Natural killer cell (primary cell): ENCODE results near the gene TMEM14C. TPM values are rescaled to one million over a fixed set of nuclear protein-coding genes. Genes with fewer than 3 reads are reported as not detected.

ENCODE experiments used
- ATAC-seq, 3 donors: fragments of 150-1000 bp in 2 of 3; fragments of 200-7000 bp in 1 of 3; cut with Tn5 transposase; 1 replicate in 1 of 3; 2 replicates in 2 of 3; pipeline ENCODE4 v1.10.0; 2021; ENCODE audit warnings: mild to moderate bottlenecking in 2 of 3, moderate library complexity in 2 of 3
- DNase-seq, 2 donors: peaks; one replicate each; pipeline versions ENCODE4 v3.0.0 to v3.0.0-alpha.2; 2013 to 2021; ENCODE audit warnings: mixed read lengths in 1 of 2
- H3K27ac ChIP-seq: one replicate; pipeline ENCODE4 v1.5.1; 2013; ENCODE audit warnings: mild to moderate bottlenecking, low read length
- H3K27me3 ChIP-seq: one replicate; pipeline ENCODE4 v1.6.1; 2013; ENCODE audit warnings: low read length; ENCODE audit not compliant: control insufficient read depth, insufficient read depth
- H3K36me3 ChIP-seq: one replicate; pipeline ENCODE4 v1.6.1; 2013; ENCODE audit warnings: low read length; ENCODE audit not compliant: control insufficient read depth, insufficient read depth
- H3K4me1 ChIP-seq: one replicate; pipeline ENCODE4 v1.6.1; 2013; ENCODE audit warnings: low read length; ENCODE audit not compliant: control insufficient read depth, insufficient read depth
- H3K4me3 ChIP-seq: one replicate; pipeline ENCODE4 v1.5.1; 2013; ENCODE audit warnings: low read length
- H3K9me3 ChIP-seq: one replicate; pipeline ENCODE4 v1.6.1; 2013; ENCODE audit warnings: low read length; ENCODE audit not compliant: control insufficient read depth, insufficient read depth
- H3K27ac Mint-ChIP-seq, 2 donors: one replicate each; pipeline ENCODE4 v1.8.0; 2022; ENCODE audit warnings: mild to moderate bottlenecking in 2 of 2, mixed read lengths in 2 of 2, moderate library complexity in 1 of 2
- H3K27me3 Mint-ChIP-seq, 2 donors: one replicate each; pipeline ENCODE4 v1.8.0; 2022; ENCODE audit warnings: low read depth in 2 of 2, mixed read lengths in 2 of 2
- H3K36me3 Mint-ChIP-seq: one replicate; pipeline ENCODE4 v1.8.0; 2022; ENCODE audit warnings: mixed read lengths
- H3K4me1 Mint-ChIP-seq, 2 donors: one replicate each; pipeline ENCODE4 v1.8.0; 2022; ENCODE audit warnings: mixed read lengths in 2 of 2
- H3K4me3 Mint-ChIP-seq: one replicate; pipeline ENCODE4 v1.8.0; 2022; ENCODE audit warnings: mild to moderate bottlenecking, moderate library complexity, mixed read lengths
- H3K9me3 Mint-ChIP-seq, 2 donors: one replicate each; pipeline ENCODE4 v1.8.0; 2022; ENCODE audit warnings: mixed read lengths in 2 of 2
- WGBS: methylation state at CpG from one replicate; pipeline ENCODE4 v1.1.7; 2013; ENCODE audit warnings: missing lambda C conversion rate; ENCODE audit not compliant: insufficient coverage; 5-methylcytosine and 5-hydroxymethylcytosine counted together
- intact Hi-C: fragments of 100-400 bp; cut with micrococcal nuclease; formaldehyde crosslinking; loops from one replicate; pipeline ENCODE4 v1.14.2; 2022
- total RNA-seq, 4 donors: library from RNA; stranded (reverse); fragments of 120-200 nt in 1 of 4; gene quantifications; one replicate each; pipeline versions ENCODE4 v1.2.3 to v1.2.4, GENCODE V29; 2013 to 2022
- TF ChIP-seq, protein P1 (sequence below): fragments of 200-600 bp; IDR thresholded peaks from one replicate; pipeline ENCODE4 v1.8.0; 2022; ENCODE audit warnings: antibody characterized with exemption

The TMEM14C gene
- total RNA-seq, 3 donors from 2014 or later (not counting 1 experiment from before 2014, with no cell fraction given): 2.4 to 15.7 (median 14.3) TPM

DNA sequence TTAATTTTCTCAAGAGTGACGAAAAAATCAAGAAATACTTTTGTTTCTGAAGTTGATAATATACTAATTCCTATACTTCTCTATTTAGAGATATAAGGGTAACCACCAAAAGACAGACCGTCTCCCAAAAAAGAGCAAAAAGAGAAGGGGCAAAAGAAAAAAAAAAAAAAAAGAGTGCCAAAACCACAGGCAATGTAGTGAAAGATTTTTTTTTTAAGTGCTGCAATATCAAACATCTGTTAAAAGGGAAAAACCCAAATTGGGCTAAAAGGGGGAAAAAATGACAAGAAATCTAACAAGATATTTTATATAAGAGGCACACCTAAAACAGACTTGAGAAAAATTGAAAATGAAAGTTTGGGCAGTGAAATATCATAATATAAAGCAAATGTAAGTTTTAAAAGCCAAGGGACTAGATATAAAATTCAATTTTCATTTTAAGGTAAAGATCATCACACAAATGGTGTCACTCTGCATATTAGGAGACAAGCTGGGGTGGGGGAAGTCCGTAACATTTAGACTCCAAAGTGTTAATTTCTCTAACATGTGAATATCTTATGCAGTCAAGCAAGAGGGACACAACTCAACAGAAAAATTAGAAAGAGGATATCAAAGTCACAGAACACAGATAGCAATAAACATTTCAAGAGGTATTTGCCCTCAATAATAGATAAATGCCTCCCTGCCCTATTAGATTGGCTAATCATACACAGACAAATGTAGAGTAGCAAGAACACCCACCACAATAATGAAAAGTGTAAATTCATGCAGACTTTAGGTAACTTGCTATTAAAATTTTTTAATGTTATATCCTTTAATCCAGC is 37.6 kb upstream of the TMEM14C start:
- TF ChIP-seq, protein P1, sequence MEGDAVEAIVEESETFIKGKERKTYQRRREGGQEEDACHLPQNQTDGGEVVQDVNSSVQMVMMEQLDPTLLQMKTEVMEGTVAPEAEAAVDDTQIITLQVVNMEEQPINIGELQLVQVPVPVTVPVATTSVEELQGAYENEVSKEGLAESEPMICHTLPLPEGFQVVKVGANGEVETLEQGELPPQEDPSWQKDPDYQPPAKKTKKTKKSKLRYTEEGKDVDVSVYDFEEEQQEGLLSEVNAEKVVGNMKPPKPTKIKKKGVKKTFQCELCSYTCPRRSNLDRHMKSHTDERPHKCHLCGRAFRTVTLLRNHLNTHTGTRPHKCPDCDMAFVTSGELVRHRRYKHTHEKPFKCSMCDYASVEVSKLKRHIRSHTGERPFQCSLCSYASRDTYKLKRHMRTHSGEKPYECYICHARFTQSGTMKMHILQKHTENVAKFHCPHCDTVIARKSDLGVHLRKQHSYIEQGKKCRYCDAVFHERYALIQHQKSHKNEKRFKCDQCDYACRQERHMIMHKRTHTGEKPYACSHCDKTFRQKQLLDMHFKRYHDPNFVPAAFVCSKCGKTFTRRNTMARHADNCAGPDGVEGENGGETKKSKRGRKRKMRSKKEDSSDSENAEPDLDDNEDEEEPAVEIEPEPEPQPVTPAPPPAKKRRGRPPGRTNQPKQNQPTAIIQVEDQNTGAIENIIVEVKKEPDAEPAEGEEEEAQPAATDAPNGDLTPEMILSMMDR: no peak
- Histone ChIP-seq H3K4me1 (peaks cover 17% of the 10 kb centered on the region), H3K36me3 (no peaks in the 10 kb centered on the region), H3K4me3 (no peak overlapping the region), H3K27me3 (no peaks in the 10 kb centered on the region), H3K9me3 (no peaks in the 10 kb centered on the region), H3K27ac (no peak overlapping the region)
- intact Hi-C loops: no loop called here
- no peak overlapping the region for H3K4me3 Mint-ChIP-seq
- H3K27ac Mint-ChIP-seq: peak overlapping the region; percentile 12 to 29
- no peak for ATAC-seq
- DNase-seq: no peak
- H3K9me3 Mint-ChIP-seq: no peaks in the 10 kb centered on the region
- no peaks in the 10 kb centered on the region for H3K36me3 Mint-ChIP-seq
- H3K4me1 Mint-ChIP-seq: peaks cover 33 to 35% of the 10 kb centered on the region in 2 donors
- peaks cover 0 to 5% of the 10 kb centered on the region in 2 donors for H3K27me3 Mint-ChIP-seq
- 50% methylated on average over 1 of the region's 3 CpGs for WGBS

DNA sequence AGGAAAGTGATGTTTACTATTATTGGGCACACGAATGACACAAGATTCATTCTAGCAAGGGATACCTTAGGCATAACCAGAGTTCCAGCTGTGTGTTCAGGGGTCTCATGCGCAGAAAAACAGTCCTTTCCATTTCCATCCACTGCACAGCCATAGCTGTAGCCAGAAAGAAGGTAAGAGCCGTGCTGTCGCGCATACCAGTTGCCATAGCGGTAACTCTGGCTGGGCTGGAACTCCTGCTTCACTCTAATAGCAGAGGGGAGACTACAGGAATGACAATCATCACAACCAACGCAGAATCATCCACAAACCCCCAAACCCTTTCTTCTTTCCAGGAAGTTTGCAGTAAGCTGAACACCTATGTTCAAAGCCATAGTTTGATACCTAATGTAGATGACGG is 36.0 kb upstream of the TMEM14C start:
- no peak for DNase-seq
- Histone ChIP-seq H3K4me1 (peaks cover 17% of the 10 kb centered on the region), H3K4me3 (no peak overlapping the region), H3K27ac (no peak overlapping the region), H3K9me3 (no peaks in the 10 kb centered on the region), H3K27me3 (no peaks in the 10 kb centered on the region), H3K36me3 (no peaks in the 10 kb centered on the region)
- TF ChIP-seq, protein P1: no peak
- Mint-ChIP-seq H3K9me3 (no peaks in the 10 kb centered on the region), H3K4me3 (no peak overlapping the region), H3K27me3 (peaks cover 0 to 5% of the 10 kb centered on the region in 2 donors), H3K36me3 (no peaks in the 10 kb centered on the region), H3K4me1 (peaks cover 33 to 35% of the 10 kb centered on the region in 2 donors), H3K27ac (no peak overlapping the region)
- intact Hi-C loops: no loop called here
- no peak for ATAC-seq
- WGBS: 93% methylated on average over 8 of the region's 8 CpGs

DNA sequence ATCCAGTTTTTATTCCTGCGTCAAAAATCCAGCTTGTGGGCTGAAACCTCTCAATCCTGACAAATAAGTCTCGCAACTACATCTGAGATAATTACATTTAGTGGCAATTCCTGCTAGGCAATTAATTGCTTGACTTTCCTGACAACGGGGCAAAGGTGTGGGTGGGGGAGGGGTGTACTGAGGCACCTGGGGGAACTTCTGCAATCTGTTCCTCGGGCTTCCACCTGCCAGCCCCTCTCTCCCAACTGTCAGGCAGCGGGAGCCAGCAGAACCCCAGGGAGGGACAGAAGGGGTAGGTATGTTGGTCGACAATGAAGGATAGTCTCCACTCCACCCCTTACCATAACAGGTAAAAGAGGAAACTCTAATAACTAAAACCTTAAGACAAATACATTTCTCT is 35.3 kb upstream of the TMEM14C start:
- Histone ChIP-seq H3K36me3 (no peaks in the 10 kb centered on the region), H3K27ac (no peak overlapping the region), H3K4me3 (no peak overlapping the region), H3K4me1 (peaks cover 16% of the 10 kb centered on the region), H3K27me3 (no peaks in the 10 kb centered on the region), H3K9me3 (no peaks in the 10 kb centered on the region)
- Mint-ChIP-seq H3K27ac (no peak overlapping the region), H3K27me3 (peaks cover 0 to 5% of the 10 kb centered on the region in 2 donors), H3K4me1 (peaks cover 27 to 29% of the 10 kb centered on the region in 2 donors), H3K9me3 (no peaks in the 10 kb centered on the region), H3K4me3 (no peak overlapping the region), H3K36me3 (no peaks in the 10 kb centered on the region)
- no peak for DNase-seq
- TF ChIP-seq, protein P1: no peak
- WGBS: 94% methylated on average over 2 of the region's 6 CpGs
- intact Hi-C loops: no loop called here
- no peak for ATAC-seq
